Measurements from ENCODE around the gene TUBB4A. TPM values are rescaled to one million over a fixed set of nuclear protein-coding genes. Genes with fewer than 3 reads are reported as not detected.
"Not testable (repeated sequence)": the region's sequence is repeated elsewhere in the genome, so short reads cannot be mapped to it uniquely, and the experiment has no call there.

The TUBB4A gene
- total RNA-seq = 1 to 10 TPM in 1 of 4 donors, not detected in 3; 7.8 TPM

DNA sequence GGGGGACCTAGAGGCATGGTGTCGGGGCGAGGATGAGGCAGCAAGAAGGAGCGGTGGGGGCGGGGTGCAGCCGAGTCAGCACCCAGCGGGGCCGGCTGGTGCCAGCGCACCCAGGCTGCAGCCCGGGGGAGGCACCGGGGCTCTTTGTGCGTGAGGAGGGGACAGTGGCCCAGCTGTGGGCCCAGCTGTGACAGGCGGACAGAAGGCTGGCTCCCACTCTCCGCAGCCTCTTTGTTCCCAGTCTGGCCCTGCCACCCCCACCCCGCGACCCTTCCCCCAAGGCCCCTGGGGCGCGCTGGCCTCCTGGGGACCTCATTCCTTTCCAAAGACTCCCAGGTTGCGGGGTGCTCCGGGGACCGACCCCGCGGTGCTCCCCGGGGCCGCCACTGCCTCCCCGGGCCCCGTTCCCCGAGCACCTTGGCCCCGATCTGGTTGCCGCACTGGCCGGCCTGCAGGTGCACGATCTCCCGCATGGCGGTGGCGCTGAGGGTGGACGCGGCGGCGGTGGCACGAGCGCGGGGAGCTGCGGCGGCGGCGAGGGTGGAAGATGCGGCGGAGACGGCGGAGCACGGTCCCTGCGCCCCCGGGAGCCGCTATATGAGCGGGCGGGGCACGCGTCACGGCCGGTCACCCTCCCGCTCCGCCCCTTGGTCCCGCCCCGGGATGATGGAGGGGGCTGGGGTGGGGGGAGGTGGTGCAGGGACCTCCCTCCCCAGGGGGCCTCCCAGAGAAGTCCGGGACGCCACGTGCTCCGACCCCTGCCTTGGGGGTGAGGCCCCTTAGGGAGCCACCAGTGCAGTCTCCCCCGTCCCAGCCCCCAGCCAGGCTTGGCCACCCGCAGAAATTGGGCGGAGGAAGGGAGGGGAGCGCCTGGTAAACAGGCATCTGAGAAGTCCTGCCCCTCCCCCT, at the start of gene TUBB4A:
Gene TUBB4A (minus strand): TSS at position 570 of the 909 bp plus-strand sequence. CDS start 97 bp downstream, at position 473.
- Histone ChIP-seq H3K9me3 (no peaks in the 10 kb centered on the region), H3K27ac (no peak within 1 kb of the TSS), H3K4me3 (peak within 1 kb of the TSS; percentile 7 to 64 (median 31)), H3K4me1 (peaks cover 9 to 22% (median 12%) of the 10 kb centered on the region in 3 donors), H3K36me3 (no peaks in the 10 kb centered on the region), H3K27me3 (peaks cover 5 to 55% (median 18%) of the 10 kb centered on the region in 4 donors)
- intact Hi-C loops (cut with DNase I) = no loop called here
- DNase-seq = no peak
- TF ChIP-seq, protein P1, sequence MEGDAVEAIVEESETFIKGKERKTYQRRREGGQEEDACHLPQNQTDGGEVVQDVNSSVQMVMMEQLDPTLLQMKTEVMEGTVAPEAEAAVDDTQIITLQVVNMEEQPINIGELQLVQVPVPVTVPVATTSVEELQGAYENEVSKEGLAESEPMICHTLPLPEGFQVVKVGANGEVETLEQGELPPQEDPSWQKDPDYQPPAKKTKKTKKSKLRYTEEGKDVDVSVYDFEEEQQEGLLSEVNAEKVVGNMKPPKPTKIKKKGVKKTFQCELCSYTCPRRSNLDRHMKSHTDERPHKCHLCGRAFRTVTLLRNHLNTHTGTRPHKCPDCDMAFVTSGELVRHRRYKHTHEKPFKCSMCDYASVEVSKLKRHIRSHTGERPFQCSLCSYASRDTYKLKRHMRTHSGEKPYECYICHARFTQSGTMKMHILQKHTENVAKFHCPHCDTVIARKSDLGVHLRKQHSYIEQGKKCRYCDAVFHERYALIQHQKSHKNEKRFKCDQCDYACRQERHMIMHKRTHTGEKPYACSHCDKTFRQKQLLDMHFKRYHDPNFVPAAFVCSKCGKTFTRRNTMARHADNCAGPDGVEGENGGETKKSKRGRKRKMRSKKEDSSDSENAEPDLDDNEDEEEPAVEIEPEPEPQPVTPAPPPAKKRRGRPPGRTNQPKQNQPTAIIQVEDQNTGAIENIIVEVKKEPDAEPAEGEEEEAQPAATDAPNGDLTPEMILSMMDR (IDR thresholded peaks at IDR 0.05) = peak in 1 of 6 experiments; percentile 13
- TF ChIP-seq POLR2A (IDR thresholded peaks at IDR 0.05) = no peak
- WGBS, 2 donors = 1% methylated on average over 16 of the region's 71 CpGs; no CpG with 5 or more reads in 1 of the 2 donors

DNA sequence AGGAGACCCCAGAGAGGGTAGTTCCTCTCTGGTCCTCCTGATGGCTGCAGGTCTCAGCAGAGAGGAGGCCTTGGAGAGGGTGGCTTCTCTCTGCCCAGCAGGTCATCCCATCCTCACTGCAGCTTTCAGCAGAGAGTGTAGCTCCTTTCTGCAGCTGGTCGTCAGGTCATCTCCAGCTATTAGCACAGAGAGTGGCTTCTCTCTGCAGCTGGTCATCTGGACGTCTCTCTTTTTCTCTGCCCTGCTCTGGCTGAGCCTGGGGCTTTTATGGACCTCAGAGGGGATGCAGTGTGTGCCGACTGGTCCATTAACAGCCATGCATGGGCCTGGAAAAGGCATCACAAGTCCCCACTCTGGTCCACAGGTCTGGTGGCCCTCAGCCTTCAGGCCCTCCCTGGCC, 49.0 kb upstream of the TUBB4A start:
- H3K9me3 ChIP-seq = no peaks in the 10 kb centered on the region
- H3K27me3 ChIP-seq = peaks cover 0 to 10% (median 0%) of the 10 kb centered on the region in 4 donors
- 60% methylated on average over 1 of the region's 3 CpGs; no CpG with 5 or more reads in 1 of the 2 donors for WGBS, 2 donors
- peaks cover 0 to 11% (median 0%) of the 10 kb centered on the region in 3 donors for H3K4me1 ChIP-seq
- no peak overlapping the region for H3K27ac ChIP-seq
- intact Hi-C loops (cut with DNase I) = no loop called here
- H3K36me3 ChIP-seq = no peaks in the 10 kb centered on the region
- no peak for TF ChIP-seq POLR2A (IDR thresholded peaks at IDR 0.05)
- TF ChIP-seq, protein P1 (IDR thresholded peaks at IDR 0.05) = no peak
- DNase-seq = no peak
- H3K4me3 ChIP-seq = no peak overlapping the region

DNA sequence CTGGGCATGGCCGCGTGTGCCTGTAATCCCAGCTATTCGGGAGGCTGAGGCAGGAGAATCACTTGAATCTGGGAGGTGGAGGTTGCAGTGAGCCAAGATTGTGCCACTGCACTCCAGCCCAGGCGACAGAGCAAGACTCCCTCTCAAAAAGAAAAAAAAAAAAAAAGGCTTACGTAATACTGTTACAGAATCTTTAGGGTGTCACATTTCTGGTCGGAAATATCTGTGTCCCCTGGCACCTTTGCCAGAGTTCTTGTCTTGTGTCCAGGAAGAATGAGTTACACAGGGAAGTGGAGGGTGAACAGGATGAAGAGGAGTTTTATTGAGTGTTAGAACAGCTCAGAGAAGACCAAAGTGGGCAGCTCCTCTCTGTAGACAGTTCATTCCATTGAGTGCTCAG, 48.6 kb upstream of the TUBB4A start:
- H3K36me3 ChIP-seq; DNase-seq; intact Hi-C loops (cut with DNase I); H3K27ac ChIP-seq; H3K4me3 ChIP-seq; H3K9me3 ChIP-seq: not testable (repeated sequence)
- WGBS, 2 donors = 70 to 71% methylated on average over 6 of the region's 6 CpGs
- H3K4me1 ChIP-seq = peaks cover 0 to 11% (median 0%) of the 10 kb centered on the region in 3 donors
- H3K27me3 ChIP-seq = peaks cover 0 to 10% (median 0%) of the 10 kb centered on the region in 4 donors

DNA sequence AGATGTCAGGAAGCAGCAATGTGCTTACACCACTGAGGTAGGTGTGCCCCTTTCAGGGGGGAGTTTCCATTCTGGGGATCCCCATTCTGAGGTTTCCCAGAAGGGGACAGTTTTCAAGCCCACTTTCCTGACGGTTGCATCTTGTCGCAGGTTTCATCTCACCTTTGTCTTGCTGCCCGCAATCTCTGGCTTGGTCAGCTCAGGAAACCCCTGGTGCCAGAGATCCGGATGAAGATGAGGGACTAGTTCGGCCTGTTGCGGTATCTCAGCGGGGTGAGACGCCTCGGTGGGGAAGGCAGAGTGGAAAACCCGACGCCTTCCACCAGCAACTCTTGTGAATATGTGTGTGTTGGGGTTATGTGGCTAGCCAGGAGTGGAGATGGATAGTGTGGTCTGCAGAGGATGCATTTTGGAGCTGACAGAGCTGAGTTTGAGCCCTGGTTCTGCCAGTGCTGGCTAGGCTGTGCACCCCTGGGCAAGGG, 41.8 kb upstream of the TUBB4A start:
- no peaks in the 10 kb centered on the region for H3K4me1 ChIP-seq
- no peaks in the 10 kb centered on the region for H3K27me3 ChIP-seq
- 69 to 80% methylated on average over 5 to 11 of the region's 11 CpGs for WGBS, 2 donors
- TF ChIP-seq, protein P1 (IDR thresholded peaks at IDR 0.05) = no peak
- TF ChIP-seq POLR2A (IDR thresholded peaks at IDR 0.05) = no peak
- H3K4me3 ChIP-seq = no peak overlapping the region
- no peaks in the 10 kb centered on the region for H3K36me3 ChIP-seq
- no peak for DNase-seq
- H3K27ac ChIP-seq = no peak overlapping the region
- intact Hi-C loops (cut with DNase I) = no loop called here
- no peaks in the 10 kb centered on the region for H3K9me3 ChIP-seq

DNA sequence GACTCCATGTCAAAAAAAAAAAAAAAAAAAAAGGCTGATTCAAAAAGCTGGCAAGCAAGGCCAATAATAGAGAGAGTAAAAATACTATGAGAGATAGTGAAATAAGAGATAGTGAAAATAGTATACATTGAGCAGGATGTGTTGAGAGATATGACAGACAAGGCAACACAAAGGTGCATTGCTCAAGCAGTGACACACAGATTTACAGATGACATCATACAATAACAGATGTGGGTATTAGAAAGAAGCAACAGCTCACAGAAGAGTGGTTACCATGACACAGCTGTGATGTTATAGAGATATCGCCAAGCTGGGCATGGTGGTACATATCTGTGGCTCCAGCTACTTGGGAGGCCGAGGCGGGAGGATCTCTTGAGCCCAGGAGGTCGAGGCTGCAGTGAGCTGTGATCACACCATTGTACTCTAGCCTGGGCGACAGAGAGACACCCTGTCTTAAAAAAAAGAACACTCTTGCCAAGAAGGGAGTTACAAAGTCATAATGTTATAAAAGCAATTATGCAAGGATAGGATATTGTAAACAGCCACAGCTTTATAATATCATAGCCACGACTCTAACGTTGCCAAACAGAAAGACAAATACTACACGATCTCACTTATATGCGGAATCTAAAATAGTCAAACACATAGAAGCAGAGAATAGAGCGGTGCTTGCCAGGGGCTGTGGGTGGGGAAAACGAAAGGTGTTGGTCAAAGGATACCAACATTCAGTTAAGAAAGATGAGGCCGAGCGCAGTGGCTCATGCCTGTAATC, 39.0 kb upstream of the TUBB4A start:
- Histone ChIP-seq H3K9me3 (no peaks in the 10 kb centered on the region), H3K36me3 (peaks cover 0 to 4% (median 0%) of the 10 kb centered on the region in 3 donors), H3K4me1 (peaks cover 0 to 20% (median 5%) of the 10 kb centered on the region in 3 donors), H3K27ac (no peak overlapping the region), H3K4me3 (no peak overlapping the region), H3K27me3 (no peaks in the 10 kb centered on the region)
- DNase-seq = no peak
- 51 to 62% methylated on average over 13 of the region's 13 CpGs for WGBS, 2 donors
- intact Hi-C loops (cut with DNase I) = no loop called here
- TF ChIP-seq POLR2A (IDR thresholded peaks at IDR 0.05) = no peak
- TF ChIP-seq, protein P1 (IDR thresholded peaks at IDR 0.05) = no peak

Data from esophagus squamous epithelium (tissue), 5 donors.